Memory B cell (primary cell): ENCODE data around the gene GART.

ENCODE experiments used
- ATAC-seq: fragments of 150-1000 bp; cut with Tn5 transposase; 2 replicates; pipeline ENCODE4 v1.10.0; 2021; ENCODE audit warnings: low read depth, mild to moderate bottlenecking, moderate library complexity
- DNase-seq, 2 donors: peaks; one replicate each; pipeline ENCODE4 v3.0.0; 2022; ENCODE audit warnings: low spot score in 2 of 2
- H3K27ac Mint-ChIP-seq: one replicate; pipeline ENCODE4 v1.8.0; 2022; ENCODE audit warnings: mild to moderate bottlenecking, moderate library complexity, mixed read lengths
- H3K27me3 Mint-ChIP-seq: one replicate; pipeline ENCODE4 v1.8.0; 2022; ENCODE audit warnings: mixed read lengths
- H3K36me3 Mint-ChIP-seq: one replicate; pipeline ENCODE4 v1.8.0; 2022; ENCODE audit warnings: mild to moderate bottlenecking, mixed read lengths
- H3K4me1 Mint-ChIP-seq: one replicate; pipeline ENCODE4 v1.8.0; 2022; ENCODE audit warnings: mixed read lengths
- H3K4me3 Mint-ChIP-seq: one replicate; pipeline ENCODE4 v1.8.0; 2022; ENCODE audit warnings: mild to moderate bottlenecking, moderate library complexity, mixed read lengths
- H3K9me3 Mint-ChIP-seq: one replicate; pipeline ENCODE4 v1.8.0; 2022; ENCODE audit warnings: mixed read lengths

Gene GART

GRCh38 chr21:33549848-33550771, 8.2 kb upstream of the GART start:
- H3K36me3 Mint-ChIP-seq = peaks cover 35% of the 10 kb centered on the region
- no peak for DNase-seq
- peaks cover 19% of the 10 kb centered on the region for H3K4me1 Mint-ChIP-seq
- H3K27ac Mint-ChIP-seq = no peak overlapping the region
- ATAC-seq = peak; percentile 2
- H3K4me3 Mint-ChIP-seq = no peak overlapping the region
- no peaks in the 10 kb centered on the region for H3K27me3 Mint-ChIP-seq
- H3K9me3 Mint-ChIP-seq = no peaks in the 10 kb centered on the region

- Mint-ChIP-seq H3K27me3 (no peaks in the 10 kb centered on the region), H3K36me3 (peaks cover 12% of the 10 kb centered on the region), H3K9me3 (no peaks in the 10 kb centered on the region), H3K4me3 (no peak overlapping the region), H3K4me1 (peaks cover 15% of the 10 kb centered on the region), H3K27ac (no peak overlapping the region)
- ATAC-seq (no peak), DNase-seq (no peak)
These were observed 4.2 kb upstream of the GART start for GRCh38 chr21:33546086-33546485.

GRCh38 chr21:33544451-33545195, 2.7 kb upstream of the GART start:
- Mint-ChIP-seq H3K36me3 (peaks cover 9% of the 10 kb centered on the region), H3K27ac (peak overlapping the region; percentile 100), H3K4me3 (peak overlapping the region; percentile 100), H3K27me3 (no peaks in the 10 kb centered on the region), H3K4me1 (peaks cover 19% of the 10 kb centered on the region), H3K9me3 (no peaks in the 10 kb centered on the region)
- ATAC-seq = no peak
- DNase-seq = no peak

- H3K4me3 Mint-ChIP-seq = peak overlapping the region; percentile 100
- H3K27ac Mint-ChIP-seq = peak overlapping the region; percentile 100
- H3K36me3 Mint-ChIP-seq = peaks cover 5% of the 10 kb centered on the region
- no peaks in the 10 kb centered on the region for H3K9me3 Mint-ChIP-seq
- H3K4me1 Mint-ChIP-seq = peaks cover 15% of the 10 kb centered on the region
- DNase-seq = no peak
- no peaks in the 10 kb centered on the region for H3K27me3 Mint-ChIP-seq
- no peak for ATAC-seq
These were observed 1.7 kb upstream of the GART start for GRCh38 chr21:33543505-33544129.

- ATAC-seq (peak; percentile 82), DNase-seq (peak; percentile 86 to 96)
- H3K36me3 Mint-ChIP-seq = peaks cover 4% of the 10 kb centered on the region
- H3K4me3 Mint-ChIP-seq = peak within 1 kb of the TSS; percentile 100
- H3K4me1 Mint-ChIP-seq = peaks cover 15% of the 10 kb centered on the region
- H3K9me3 Mint-ChIP-seq = no peaks in the 10 kb centered on the region
- H3K27me3 Mint-ChIP-seq = no peaks in the 10 kb centered on the region
- peak within 1 kb of the TSS; percentile 100 for H3K27ac Mint-ChIP-seq
These were observed 955 bp upstream of the GART start, which contains the start of gene SON for GRCh38 chr21:33542640-33543504. Gene SON (plus strand): TSS chr21:33543038. CDS start chr21:33543093, 55 bp downstream.

- no peaks in the 10 kb centered on the region for H3K9me3 Mint-ChIP-seq
- peaks cover 13% of the 10 kb centered on the region for H3K36me3 Mint-ChIP-seq
- peaks cover 18% of the 10 kb centered on the region for H3K4me1 Mint-ChIP-seq
These were observed 709 bp downstream of the GART start for GRCh38 chr21:33541105-33541711.

GRCh38 chr21:33540711-33541104, 1.2 kb downstream of the GART start:
- ATAC-seq (no peak), DNase-seq (no peak)
- Mint-ChIP-seq H3K4me1 (peaks cover 15% of the 10 kb centered on the region), H3K4me3 (peak overlapping the region; percentile 72), H3K27ac (peak overlapping the region; percentile 100), H3K27me3 (no peaks in the 10 kb centered on the region), H3K36me3 (peaks cover 11% of the 10 kb centered on the region), H3K9me3 (no peaks in the 10 kb centered on the region)

More at GRCh38 chr21:33541105-33541711, 709 bp downstream of the GART start:
- Mint-ChIP-seq H3K4me3 (peak overlapping the region; percentile 100), H3K27ac (peak overlapping the region; percentile 100), H3K27me3 (no peaks in the 10 kb centered on the region)
- no peak for ATAC-seq
- DNase-seq = no peak

GRCh38 chr21:33539616-33540015, 2.3 kb downstream of the GART start:
- no peaks in the 10 kb centered on the region for H3K9me3 Mint-ChIP-seq
- H3K27me3 Mint-ChIP-seq = no peaks in the 10 kb centered on the region
- H3K4me1 Mint-ChIP-seq = peaks cover 14% of the 10 kb centered on the region
- no peak overlapping the region for H3K27ac Mint-ChIP-seq
- DNase-seq (no peak), ATAC-seq (no peak)
- H3K36me3 Mint-ChIP-seq = peaks cover 11% of the 10 kb centered on the region
- no peak overlapping the region for H3K4me3 Mint-ChIP-seq

- ATAC-seq = no peak
- DNase-seq = no peak
- no peak overlapping the region for H3K4me3 Mint-ChIP-seq
- H3K27ac Mint-ChIP-seq = no peak overlapping the region
- no peaks in the 10 kb centered on the region for H3K27me3 Mint-ChIP-seq
- peaks cover 12% of the 10 kb centered on the region for H3K4me1 Mint-ChIP-seq
- no peaks in the 10 kb centered on the region for H3K9me3 Mint-ChIP-seq
- H3K36me3 Mint-ChIP-seq = peaks cover 16% of the 10 kb centered on the region
These were observed 4.7 kb downstream of the GART start for GRCh38 chr21:33537212-33537611.

GRCh38 chr21:33531007-33531406, 10.9 kb downstream of the GART start:
- peak overlapping the region; percentile 9 for H3K27ac Mint-ChIP-seq

GRCh38 chr21:33522953-33523349, 19.0 kb downstream of the GART start:
- Mint-ChIP-seq H3K27me3 (no peaks in the 10 kb centered on the region), H3K36me3 (peaks cover 24% of the 10 kb centered on the region), H3K4me3 (no peak overlapping the region), H3K4me1 (no peaks in the 10 kb centered on the region), H3K27ac (peak overlapping the region; percentile 53), H3K9me3 (no peaks in the 10 kb centered on the region)
- ATAC-seq (no peak), DNase-seq (no peak)

More at GRCh38 chr21:33531007-33531406, 10.9 kb downstream of the GART start:
- Mint-ChIP-seq H3K9me3 (no peaks in the 10 kb centered on the region), H3K4me1 (no peaks in the 10 kb centered on the region), H3K4me3 (no peak overlapping the region), H3K36me3 (peaks cover 30% of the 10 kb centered on the region), H3K27me3 (no peaks in the 10 kb centered on the region)
- ATAC-seq (no peak), DNase-seq (no peak)

- no peak overlapping the region for H3K4me3 Mint-ChIP-seq
- no peaks in the 10 kb centered on the region for H3K9me3 Mint-ChIP-seq
- peaks cover 23% of the 10 kb centered on the region for H3K36me3 Mint-ChIP-seq
- H3K27ac Mint-ChIP-seq = peak overlapping the region; percentile 53
- H3K27me3 Mint-ChIP-seq = no peaks in the 10 kb centered on the region
- H3K4me1 Mint-ChIP-seq = no peaks in the 10 kb centered on the region
- ATAC-seq = no peak
- DNase-seq = no peak
These were observed 19.5 kb downstream of the GART start for GRCh38 chr21:33522297-33522952.
